SU-DHL-6 (cell line): ENCODE data around the gene MRPL39.

Experiments
- H2AFZ ChIP-seq: fragments of 200-600 bp; sonication (generic); 2 replicates; pipeline ENCODE4 v1.6.1; 2014; ENCODE audit warnings: low read depth, mild to moderate bottlenecking, moderate library complexity, mixed read lengths, antibody characterized with exemption, low read length; ENCODE audit not compliant: severe bottlenecking
- H3F3A ChIP-seq: fragments of 200-600 bp; shearing (Covaris generic); 2 replicates; pipeline ENCODE4 v1.6.0; 2016; ENCODE audit warnings: antibody characterized with exemption, mild to moderate bottlenecking; ENCODE audit not compliant: insufficient read depth
- H3K27ac ChIP-seq: fragments of 200-600 bp; sonication (generic); 2 replicates; pipeline ENCODE4 v1.5.1; 2016; ENCODE audit warnings: low read depth, mild to moderate bottlenecking, low read length, moderate library complexity, mixed read lengths
- H3K27me3 ChIP-seq: fragments of 200-600 bp; sonication (generic), shearing (Covaris generic); 2 replicates; pipeline ENCODE4 v1.6.0; 2014; ENCODE audit warnings: mild to moderate bottlenecking, low read length
- H3K36me3 ChIP-seq: fragments of 200-600 bp; sonication (generic); 2 replicates; pipeline ENCODE4 v1.6.1; 2014; ENCODE audit warnings: mild to moderate bottlenecking, low read length, mixed read lengths
- H3K4me2 ChIP-seq: fragments of 300-600, 200-600 bp; shearing (Covaris generic), sonication (generic); 2 replicates; pipeline ENCODE4 v1.6.0; 2014; ENCODE audit warnings: low read length, low read depth, mild to moderate bottlenecking; ENCODE audit not compliant: poor library complexity, severe bottlenecking
- H3K4me3 ChIP-seq: fragments of 200-600 bp; sonication (generic); 2 replicates; pipeline ENCODE4 v1.5.1; 2014; ENCODE audit warnings: antibody characterized with exemption, low read length, mild to moderate bottlenecking, mixed read lengths; ENCODE audit not compliant: insufficient read depth, poor library complexity, severe bottlenecking
- H3K79me2 ChIP-seq: fragments of 200-600 bp; sonication (generic); 2 replicates; pipeline ENCODE4 v1.6.1; 2014; ENCODE audit warnings: mild to moderate bottlenecking, low read length, moderate library complexity; ENCODE audit not compliant: insufficient read depth
- H3K9ac ChIP-seq: fragments of 200-600 bp; sonication (generic); 2 replicates; pipeline ENCODE4 v1.7.0; 2014; ENCODE audit warnings: mild to moderate bottlenecking, low read length
- H3K9me2 ChIP-seq: fragments of 200-600 bp; sonication (generic); replicated peaks from 2 replicates; pipeline ENCODE4 v1.6.1; 2014; ENCODE audit warnings: low read length; ENCODE audit not compliant: insufficient read depth
- H3K9me3 ChIP-seq: fragments of 200-600 bp; sonication (generic); 2 replicates; pipeline ENCODE4 v1.6.1; 2014; ENCODE audit warnings: low read length, mixed read lengths; ENCODE audit not compliant: insufficient read depth
- H4K20me1 ChIP-seq: fragments of 200-600 bp; sonication (generic); 2 replicates; pipeline ENCODE4 v1.6.1; 2014; ENCODE audit warnings: low read depth, mild to moderate bottlenecking, antibody characterized with exemption, low read length, moderate library complexity, mixed read lengths
- CTCF ChIP-seq: fragments of 200-600 bp; sonication (generic); IDR thresholded peaks from one replicate; pipeline ENCODE4 v1.5.1; 2017; ENCODE audit warnings: antibody characterized with exemption, mild to moderate bottlenecking, low read length, moderate library complexity; ENCODE audit not compliant: insufficient read depth, poor library complexity, severe bottlenecking
- EZH2phosphoT487 ChIP-seq: fragments of 200-600 bp; sonication (generic), shearing (Covaris generic); conservative IDR thresholded peaks from 2 replicates; pipeline ENCODE4 v1.6.1; 2018; ENCODE audit warnings: mild to moderate bottlenecking, antibody characterized with exemption, low read length, moderate library complexity, mixed read lengths

MRPL39 gene

GRCh38 chr21:25640202-25640942, 33.1 kb upstream of the MRPL39 start:
- TF ChIP-seq CTCF: no peak
- no peak for TF ChIP-seq EZH2phosphoT487
- no peaks in the 10 kb centered on the region for H4K20me1 ChIP-seq
- H2AFZ ChIP-seq: peak overlapping the region; percentile 98
- no peaks in the 10 kb centered on the region for H3K9me2 ChIP-seq
- H3K79me2 ChIP-seq: no peaks in the 10 kb centered on the region
- H3K27ac ChIP-seq: no peak overlapping the region
- H3F3A ChIP-seq: peaks cover 7% of the 10 kb centered on the region; the same call in 1 of the 2 replicates
- no peaks in the 10 kb centered on the region for H3K27me3 ChIP-seq
- peak overlapping the region; percentile 85 for H3K4me2 ChIP-seq
- no peaks in the 10 kb centered on the region for H3K9me3 ChIP-seq
- peak overlapping the region; percentile 68 for H3K4me3 ChIP-seq
- peak overlapping the region; percentile 70 for H3K9ac ChIP-seq
- no peaks in the 10 kb centered on the region for H3K36me3 ChIP-seq

GRCh38 chr21:25639551-25640201, 32.4 kb upstream of the MRPL39 start:
- Histone ChIP-seq H3K9me2 (no peaks in the 10 kb centered on the region), H3K27me3 (no peaks in the 10 kb centered on the region), H3F3A (peaks cover 7% of the 10 kb centered on the region; the same call in 1 of the 2 replicates), H3K9me3 (no peaks in the 10 kb centered on the region), H3K4me2 (peak overlapping the region; percentile 85), H3K4me3 (peak overlapping the region; percentile 68), H3K9ac (peak overlapping the region; percentile 70), H2AFZ (peak overlapping the region; percentile 98), H4K20me1 (no peaks in the 10 kb centered on the region), H3K36me3 (no peaks in the 10 kb centered on the region), H3K27ac (peak overlapping the region; percentile 56; the same call in 1 of the 2 replicates), H3K79me2 (no peaks in the 10 kb centered on the region)
- peak; percentile 55 for TF ChIP-seq CTCF
- TF ChIP-seq EZH2phosphoT487: no peak

- no peaks in the 10 kb centered on the region for H3K9me2 ChIP-seq
- peak within 1 kb of the TSS; percentile 85 for H3K4me2 ChIP-seq
- TF ChIP-seq EZH2phosphoT487 (no peak), CTCF (no peak)
- peaks cover 7% of the 10 kb centered on the region; the same call in 1 of the 2 replicates for H3F3A ChIP-seq
- no peaks in the 10 kb centered on the region for H4K20me1 ChIP-seq
- peak within 1 kb of the TSS; percentile 70 for H3K9ac ChIP-seq
- H3K4me3 ChIP-seq: peak within 1 kb of the TSS; percentile 68
- H3K36me3 ChIP-seq: no peaks in the 10 kb centered on the region
- no peaks in the 10 kb centered on the region for H3K79me2 ChIP-seq
- no peaks in the 10 kb centered on the region for H3K9me3 ChIP-seq
- peak within 1 kb of the TSS; percentile 56 for H3K27ac ChIP-seq
- H2AFZ ChIP-seq: peak within 1 kb of the TSS; percentile 98
- H3K27me3 ChIP-seq: no peaks in the 10 kb centered on the region
Measured at GRCh38 chr21:25638660-25639550, 31.6 kb upstream of the MRPL39 start, which contains the start of gene JAM2. TSS of gene JAM2 (plus strand) at chr21:25639258. CDS start at chr21:25639822, 564 bp downstream.
